ENCODE measurements around the gene F5. TPM values are rescaled to one million over a fixed set of nuclear protein-coding genes. Genes with fewer than 3 reads are reported as not detected.

Gene F5
- total RNA-seq: under 0.01 and 0.11 TPM in 2 replicates

GRCh38 chr1:169586395-169587255 lies at the start of gene F5:
TSS of gene F5 (minus strand) at chr1:169586481. CDS start at chr1:169586386, 95 bp downstream.

GRCh38 chr1:169630006-169630405 lies 43.7 kb upstream of the F5 start, which contains the start of gene SELP:
TSS of gene SELP (minus strand) at chr1:169630124. CDS start at chr1:169630074, 50 bp downstream.

GRCh38 chr1:169485431-169486280 lies 100.6 kb downstream of the F5 start, which contains the start of gene SLC19A2:
TSS of gene SLC19A2 (minus strand) at chr1:169485944. CDS start at chr1:169485766, 178 bp downstream.

Small RNA genes within 50 kb of the gene (small RNA-seq; reads per million reads assigned to genes)
- not detected for gene AL021068.2

Other genes with a start within 250 kb of the F5 start
- gene NME7, start 218.7 kb downstream of the F5 start, total RNA-seq: 31.6 and 34.7 TPM in 2 replicates
- gene BLZF1, start 218.3 kb downstream of the F5 start, total RNA-seq: 35.3 and 48.1 TPM in 2 replicates
- gene CCDC181, start 159.0 kb downstream of the F5 start, total RNA-seq: 0.43 and 0.78 TPM in 2 replicates
- 7.4 and 10.3 TPM in 2 replicates for gene SLC19A2, start 100.5 kb downstream of the F5 start, total RNA-seq
- 0.39 and 0.65 TPM in 2 replicates for gene SELP, start 43.6 kb upstream of the F5 start, total RNA-seq
- gene SELL, start 125.1 kb upstream of the F5 start, total RNA-seq: 1.0 and 1.5 TPM in 2 replicates
- gene SELE, start 147.6 kb upstream of the F5 start, total RNA-seq: not detected in 2 replicates
- 9.0 and 11.0 TPM in 2 replicates for gene METTL18, start 208.4 kb upstream of the F5 start, total RNA-seq

Measured in articular chondrocyte of knee joint (primary cell).